HepG2 (cell line): ENCODE data around the gene DAAM1. TPM values are rescaled to one million over a fixed set of nuclear protein-coding genes. Genes with fewer than 3 reads are reported as not detected.

ENCODE experiments used
- ATAC-seq: fragments of 200-7000 bp; cut with Tn5 transposase; 3 replicates; pipeline ENCODE4 v1.9.1; 2020; ENCODE audit warnings: mild to moderate bottlenecking, moderate library complexity
- BruUV-seq: library from RNA; stranded (reverse); fragments of 400-500 nt; replicated peaks from 2 replicates; lab custom pipeline; 2021; lab: Mats Ljungman, UMichigan
- CTCF ChIA-PET: fragments of 300-600 bp; formaldehyde crosslinking; extraction: SDS; loops from one replicate; lab custom pipeline; 2021; ENCODE audit warnings: low total read pairs, inconsistent platforms, low intra/inter-chr PET ratio; lab: Yijun Ruan, JAX
- POLR2A ChIA-PET: fragments of 350-600 bp; sonication (Branson Sonifier 250); formaldehyde crosslinking; loops from one replicate; lab custom pipeline; 2020; ENCODE audit warnings: antibody characterized with exemption, inconsistent platforms; lab: Yijun Ruan, JAX
- DNase-seq: peaks from one replicate; pipeline ENCODE4 v3.0.0-alpha.2; 2015; ENCODE audit warnings: low spot score
- FAIRE-seq: peaks from 3 replicates; lab custom pipeline; 2011; peaks lifted over from hg19 to GRCh38; lab: Jason Lieb, UNC
- H2AFZ ChIP-seq: one replicate; pipeline ENCODE4 v1.6.1; 2011; ENCODE audit warnings: low read length, inconsistent platforms
- H3K27ac ChIP-seq: fragments of 300-600 bp; 3 replicates; pipeline ENCODE4 v1.8.0; 2011; ENCODE audit warnings: mixed run types, mild to moderate bottlenecking, mixed read lengths, low read length, inconsistent platforms; ENCODE audit not compliant: insufficient read depth; ENCODE audit errors: extremely low read length
- H3K27me3 ChIP-seq, 2 experiments: fragments of 200-600 bp in 1 of 2; 2 replicates in 1 of 2; 3 replicates in 1 of 2; pipeline versions ENCODE4 v1.6.0 to v1.8.0; 2011; ENCODE audit warnings: low read length in 2 of 2, mild to moderate bottlenecking in 2 of 2, moderate library complexity in 2 of 2, inconsistent platforms in 1 of 2; ENCODE audit not compliant: insufficient read depth in 2 of 2, control insufficient read depth in 1 of 2
- H3K36me3 ChIP-seq, 2 experiments: fragments of 200-600 bp in 1 of 2; replicated peaks in 1 of 2; 2 replicates in 1 of 2; 3 replicates in 1 of 2; pipeline versions ENCODE4 v1.5.1 to v1.8.0; 2011; ENCODE audit warnings: low read length in 2 of 2, inconsistent platforms in 1 of 2; ENCODE audit not compliant: insufficient read depth in 2 of 2, control insufficient read depth in 1 of 2
- H3K4me1 ChIP-seq: 2 replicates; pipeline ENCODE4 v1.5.1; 2012; ENCODE audit warnings: low read length, inconsistent platforms; ENCODE audit not compliant: insufficient read depth
- H3K4me2 ChIP-seq: 2 replicates; pipeline ENCODE4 v1.6.0; 2011; ENCODE audit warnings: low read depth, low read length, inconsistent platforms
- H3K4me3 ChIP-seq, 3 experiments: fragments of 200-600 bp in 1 of 3; sonication (generic), shearing (Covaris generic) in 1 of 3; replicated peaks in 1 of 3; 2 replicates each; pipeline ENCODE4 v1.5.1; 2011 to 2016; ENCODE audit warnings: low read length in 3 of 3, inconsistent platforms in 2 of 3, low read depth in 2 of 3, mild to moderate bottlenecking in 2 of 3, control low read depth in 1 of 3, mixed read lengths in 1 of 3; ENCODE audit not compliant: insufficient read depth in 1 of 3
- H3K79me2 ChIP-seq: one replicate; pipeline ENCODE4 v1.6.1; 2011; ENCODE audit warnings: low read length, inconsistent platforms; ENCODE audit not compliant: insufficient read depth
- H3K9ac ChIP-seq: 2 replicates; pipeline ENCODE4 v1.6.0; 2011; ENCODE audit warnings: mild to moderate bottlenecking, low read depth, low read length, inconsistent platforms; ENCODE audit not compliant: insufficient read depth
- H3K9me3 ChIP-seq: 2 replicates; pipeline ENCODE4 v1.5.1; 2012; ENCODE audit warnings: mild to moderate bottlenecking, low read length
- H4K20me1 ChIP-seq: 2 replicates; pipeline ENCODE4 v1.6.0; 2011; ENCODE audit warnings: inconsistent platforms, mild to moderate bottlenecking, low read length, moderate library complexity; ENCODE audit not compliant: insufficient read depth
- FOXJ3 ChIP-seq: sonication (generic); formaldehyde crosslinking; IDR thresholded peaks from 2 replicates; pipeline ENCODE4 v1.4.0; 2020; ENCODE audit warnings: missing genetic modification reagents, mild to moderate bottlenecking, borderline replicate concordance
- HDAC2 ChIP-seq: sonication (generic); formaldehyde crosslinking; IDR thresholded peaks from 2 replicates; pipeline ENCODE4 v1.4.0; 2020; ENCODE audit warnings: missing genetic modification reagents
- IKZF1 ChIP-seq: fragments of 450-650 bp; IDR thresholded peaks from 2 replicates; pipeline ENCODE4 v1.7.1; 2016
- KAT2B ChIP-seq: fragments of 150-350 bp; IDR thresholded peaks from 2 replicates; pipeline ENCODE4 v1.6.1; 2014; ENCODE audit warnings: low read depth, low read length, borderline replicate concordance
- KMT2A ChIP-seq: sonication (generic); formaldehyde crosslinking; IDR thresholded peaks from 2 replicates; pipeline ENCODE4 v1.4.0; 2020; ENCODE audit warnings: missing genetic modification reagents
- REPIN1 ChIP-seq: sonication (generic); formaldehyde crosslinking; IDR thresholded peaks from 2 replicates; pipeline ENCODE4 v1.8.0; 2022; ENCODE audit warnings: missing genetic modification reagents, low read depth, mild to moderate bottlenecking, borderline replicate concordance
- SMARCC2 ChIP-seq: fragments of 450-650 bp; IDR thresholded peaks from 2 replicates; pipeline ENCODE4 v1.6.1; 2017; ENCODE audit warnings: antibody characterized with exemption, mild to moderate bottlenecking
- ZEB1 ChIP-seq: IDR thresholded peaks from 2 replicates; pipeline ENCODE4 v1.6.1; 2012; ENCODE audit warnings: mild to moderate bottlenecking, low read depth, inconsistent platforms; ENCODE audit not compliant: insufficient replicate concordance
- ZNF232 ChIP-seq: sonication (generic); formaldehyde crosslinking; IDR thresholded peaks from 2 replicates; pipeline ENCODE4 v1.4.0; 2020; ENCODE audit warnings: missing genetic modification reagents, borderline replicate concordance
- ZNF317 ChIP-seq: sonication (generic); formaldehyde crosslinking; IDR thresholded peaks from 2 replicates; pipeline ENCODE4 v1.5.0; 2020; ENCODE audit warnings: mild to moderate bottlenecking, missing genetic modification reagents
- ZNF674 ChIP-seq: sonication (generic); formaldehyde crosslinking; IDR thresholded peaks from 2 replicates; pipeline ENCODE4 v1.5.0; 2020; ENCODE audit warnings: low read depth, mild to moderate bottlenecking, missing genetic modification reagents
- ZNF678 ChIP-seq: sonication (generic); formaldehyde crosslinking; IDR thresholded peaks from 2 replicates; pipeline ENCODE4 v1.4.0; 2020; ENCODE audit warnings: mild to moderate bottlenecking, missing genetic modification reagents
- WGBS: methylation state at CpG from one replicate; pipeline ENCODE4 v1.1.6; 2017; ENCODE audit warnings: low lambda C conversion rate; 5-methylcytosine and 5-hydroxymethylcytosine counted together
- in situ Hi-C: cut with HindIII; loops from 2 replicates; pipeline ENCODE4 v1.10.0; 2017; ENCODE audit warnings: low pct_unique_long_range_greater_than_20kb; ENCODE audit not compliant: extremely low pct_ligation_motif_present
- intact Hi-C: fragments of 100-400 bp; cut with micrococcal nuclease; formaldehyde crosslinking; loops from one replicate; pipeline ENCODE4 v1.10.0; 2022; ENCODE audit not compliant: unreplicated experiment
- polyA plus RNA-seq, 8 experiments: library from polyadenylated mRNA; depleted of rRNA in 3 of 8; stranded (reverse) in 7 of 8; unstranded in 1 of 8; fragments of >200 nt; fragmentation: Illumina TruSeq in 4 of 8; extraction: Trizol in 4 of 8; gene quantifications; 2 replicates each; pipeline versions ENCODE4 v1.2.1 to v1.2.3, GENCODE V29; 2011 to 2016; ENCODE audit warnings: low read depth in 4 of 8, missing spikeins in 1 of 8, mixed read lengths in 1 of 8; ENCODE audit not compliant: insufficient read depth in 1 of 8
- total RNA-seq, 5 experiments: library from RNA; depleted of rRNA; stranded (reverse); fragments of >200 nt; fragmentation: Illumina TruSeq; extraction: Trizol; gene quantifications; 2 replicates each; pipeline ENCODE4 v1.2.3, GENCODE V29; 2016; ENCODE audit warnings: low read depth in 1 of 5
- TF ChIP-seq, protein P1 (sequence below): fragments of 450-650 bp; IDR thresholded peaks from 2 replicates; pipeline ENCODE4 v1.6.1; 2017
- TF ChIP-seq, protein P2 (sequence below): sonication (generic); formaldehyde crosslinking; IDR thresholded peaks from 2 replicates; pipeline ENCODE4 v1.4.0; 2020; ENCODE audit warnings: missing genetic modification reagents

Gene DAAM1
- total and polyA plus RNA-seq, 2 of the 13 experiments (the other 11 are each of a cell fraction or from before 2014, with no cell fraction given) = 10.9 to 24.5 TPM

GRCh38 chr14:59347511-59347900 is 159.0 kb downstream of the DAAM1 start:
- ChIA-PET CTCF (no interaction called here), POLR2A (no interaction called here)
- in situ Hi-C loops (no loop called here), intact Hi-C loops (no loop called here)
- Histone ChIP-seq H3K36me3 (peaks cover 13 to 35% of the 10 kb centered on the region in 2 experiments; a peak in 4 of 5 replicates), H3K9ac (no peak overlapping the region), H2AFZ (no peak overlapping the region), H3K9me3 (no peaks in the 10 kb centered on the region), H3K4me2 (no peak overlapping the region), H3K4me1 (no peaks in the 10 kb centered on the region), H4K20me1 (no peaks in the 10 kb centered on the region), H3K27me3 (no peaks in the 10 kb centered on the region), H3K27ac (no peak overlapping the region), H3K4me3 (no peak overlapping the region), H3K79me2 (no peaks in the 10 kb centered on the region)
- ATAC-seq (no peak), DNase-seq (no peak), FAIRE-seq (no peak)
- BruUV-seq = no TSS peak
- TF ChIP-seq, protein P1, sequence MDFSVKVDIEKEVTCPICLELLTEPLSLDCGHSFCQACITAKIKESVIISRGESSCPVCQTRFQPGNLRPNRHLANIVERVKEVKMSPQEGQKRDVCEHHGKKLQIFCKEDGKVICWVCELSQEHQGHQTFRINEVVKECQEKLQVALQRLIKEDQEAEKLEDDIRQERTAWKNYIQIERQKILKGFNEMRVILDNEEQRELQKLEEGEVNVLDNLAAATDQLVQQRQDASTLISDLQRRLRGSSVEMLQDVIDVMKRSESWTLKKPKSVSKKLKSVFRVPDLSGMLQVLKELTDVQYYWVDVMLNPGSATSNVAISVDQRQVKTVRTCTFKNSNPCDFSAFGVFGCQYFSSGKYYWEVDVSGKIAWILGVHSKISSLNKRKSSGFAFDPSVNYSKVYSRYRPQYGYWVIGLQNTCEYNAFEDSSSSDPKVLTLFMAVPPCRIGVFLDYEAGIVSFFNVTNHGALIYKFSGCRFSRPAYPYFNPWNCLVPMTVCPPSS = no peak
- no peak for TF ChIP-seq SMARCC2
- TF ChIP-seq ZNF678 = no peak
- no peak for TF ChIP-seq KMT2A (CRISPR knock-in tag)
- no peak for TF ChIP-seq ZNF674 (CRISPR knock-in tag)
- TF ChIP-seq REPIN1 (CRISPR knock-in tag) = no peak
- no peak for TF ChIP-seq FOXJ3
- TF ChIP-seq, protein P2, sequence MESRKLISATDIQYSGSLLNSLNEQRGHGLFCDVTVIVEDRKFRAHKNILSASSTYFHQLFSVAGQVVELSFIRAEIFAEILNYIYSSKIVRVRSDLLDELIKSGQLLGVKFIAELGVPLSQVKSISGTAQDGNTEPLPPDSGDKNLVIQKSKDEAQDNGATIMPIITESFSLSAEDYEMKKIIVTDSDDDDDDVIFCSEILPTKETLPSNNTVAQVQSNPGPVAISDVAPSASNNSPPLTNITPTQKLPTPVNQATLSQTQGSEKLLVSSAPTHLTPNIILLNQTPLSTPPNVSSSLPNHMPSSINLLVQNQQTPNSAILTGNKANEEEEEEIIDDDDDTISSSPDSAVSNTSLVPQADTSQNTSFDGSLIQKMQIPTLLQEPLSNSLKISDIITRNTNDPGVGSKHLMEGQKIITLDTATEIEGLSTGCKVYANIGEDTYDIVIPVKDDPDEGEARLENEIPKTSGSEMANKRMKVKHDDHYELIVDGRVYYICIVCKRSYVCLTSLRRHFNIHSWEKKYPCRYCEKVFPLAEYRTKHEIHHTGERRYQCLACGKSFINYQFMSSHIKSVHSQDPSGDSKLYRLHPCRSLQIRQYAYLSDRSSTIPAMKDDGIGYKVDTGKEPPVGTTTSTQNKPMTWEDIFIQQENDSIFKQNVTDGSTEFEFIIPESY (CRISPR knock-in tag) = no peak
- no peak for TF ChIP-seq ZNF317 (CRISPR knock-in tag)
- TF ChIP-seq ZNF232 (CRISPR knock-in tag) = no peak
- no peak for TF ChIP-seq IKZF1
- TF ChIP-seq HDAC2 (CRISPR knock-in tag) = no peak
- no peak for TF ChIP-seq ZEB1
- TF ChIP-seq KAT2B = no peak
- 95% methylated on average over 5 of the region's 5 CpGs for WGBS
